Pons (tissue), 1 donor: Measurements from ENCODE around the gene MYL10.

Source experiments
- DNase-seq: peaks from one replicate; pipeline ENCODE4 v3.0.0-alpha.2; 2016; ENCODE audit warnings: low spot score

Gene MYL10

GRCh38 chr7:101629171-101629570 is at the start of gene MYL10:
Gene MYL10 (minus strand): TSS chr7:101629296. CDS start chr7:101629118, 178 bp downstream.
- no peak for DNase-seq

GRCh38 chr7:101678658-101679057 is 49.6 kb upstream of the MYL10 start:
- DNase-seq: no peak

GRCh38 chr7:101677797-101678479 is 48.8 kb upstream of the MYL10 start:
- DNase-seq: no peak

DNA sequence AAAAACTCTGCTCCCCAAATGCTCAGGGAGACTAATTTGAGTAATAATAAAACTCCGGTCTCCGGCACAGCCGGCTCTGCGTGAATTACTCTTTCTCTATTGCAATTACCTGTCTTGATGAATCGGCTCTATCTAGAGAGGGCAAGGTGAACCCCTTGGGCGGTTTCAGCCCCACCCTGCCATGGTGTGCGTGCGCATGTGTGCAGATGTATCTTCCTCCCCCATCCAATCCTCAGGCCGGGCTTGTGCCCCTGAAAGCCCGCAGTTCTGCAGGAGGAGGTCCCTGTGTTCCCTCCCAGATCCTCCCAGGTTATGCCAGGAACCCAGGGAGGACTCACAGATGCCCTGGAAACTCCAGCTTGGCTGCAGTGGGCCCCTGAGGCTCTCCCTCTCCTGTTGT is 48.3 kb upstream of the MYL10 start:
- DNase-seq: no peak

GRCh38 chr7:101676956-101677355 is 47.9 kb upstream of the MYL10 start:
- no peak for DNase-seq

- no peak for DNase-seq
These were observed 47.0 kb upstream of the MYL10 start for GRCh38 chr7:101676062-101676598.

- no peak for DNase-seq
These were observed 45.3 kb upstream of the MYL10 start for GRCh38 chr7:101674439-101674838.

DNA sequence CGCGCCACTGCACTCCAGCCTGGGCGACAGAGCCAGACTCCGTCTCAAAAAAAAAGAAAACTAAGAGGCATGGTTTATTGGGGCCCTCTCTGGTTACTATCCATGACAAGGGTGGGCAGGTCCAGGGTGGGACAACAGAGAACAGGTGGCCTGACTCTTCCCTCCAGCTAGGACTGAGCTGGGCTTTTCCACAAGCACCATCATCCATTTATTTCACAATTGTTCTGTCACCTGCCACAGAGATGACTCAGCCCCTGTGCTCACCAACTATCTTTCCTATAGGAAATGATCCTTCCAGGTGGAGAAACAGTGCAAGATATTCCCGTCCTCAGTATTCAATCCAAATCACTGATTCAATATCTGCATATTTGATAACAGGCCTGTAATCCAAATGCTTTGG is 44.9 kb upstream of the MYL10 start:
- DNase-seq: no peak

GRCh38 chr7:101673315-101673714 is 44.2 kb upstream of the MYL10 start:
- DNase-seq: no peak

- DNase-seq: no peak
These were observed 42.6 kb upstream of the MYL10 start for GRCh38 chr7:101671371-101672356.

DNA sequence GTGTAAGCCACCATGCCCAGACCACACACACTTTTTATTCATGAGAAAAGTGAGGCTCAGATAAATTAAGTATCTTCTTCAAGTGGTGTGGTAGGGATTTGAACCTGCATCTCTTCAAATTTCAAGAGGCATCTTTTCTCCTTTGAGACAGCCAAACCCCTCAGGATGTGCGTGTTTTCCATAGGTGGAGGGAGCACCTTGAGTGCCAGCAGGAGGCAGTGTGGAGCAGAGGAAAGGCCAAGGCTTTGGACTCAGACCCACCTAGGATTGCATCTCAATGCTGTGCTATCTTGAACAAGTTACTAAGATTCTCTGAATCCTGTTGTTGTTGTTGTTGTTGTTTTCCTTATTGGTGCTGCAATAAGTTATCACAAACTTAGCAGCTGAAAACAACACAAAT is 40.2 kb upstream of the MYL10 start:
- no peak for DNase-seq

DNA sequence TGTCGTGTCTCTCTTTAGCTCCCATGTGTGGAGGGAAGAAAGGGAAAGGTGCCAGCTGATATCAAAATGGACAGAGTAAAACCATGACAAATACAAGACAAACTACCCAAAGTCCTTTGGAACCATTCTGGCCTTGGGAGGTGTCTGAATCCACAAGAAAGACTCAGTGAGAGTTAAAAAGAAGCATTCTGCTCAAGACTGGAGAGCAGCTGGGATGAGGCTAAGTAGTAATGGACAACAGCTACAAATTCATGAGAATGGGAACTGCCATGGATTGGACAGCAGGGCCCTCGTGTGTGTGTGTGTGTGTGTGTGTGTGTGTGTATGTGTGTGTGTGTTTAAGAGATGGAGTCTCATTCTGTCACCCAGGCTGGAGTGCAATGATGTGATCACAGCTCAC is 39.6 kb upstream of the MYL10 start:
- DNase-seq: no peak

- DNase-seq: no peak
These were observed 38.8 kb upstream of the MYL10 start for GRCh38 chr7:101667920-101668319.

DNA sequence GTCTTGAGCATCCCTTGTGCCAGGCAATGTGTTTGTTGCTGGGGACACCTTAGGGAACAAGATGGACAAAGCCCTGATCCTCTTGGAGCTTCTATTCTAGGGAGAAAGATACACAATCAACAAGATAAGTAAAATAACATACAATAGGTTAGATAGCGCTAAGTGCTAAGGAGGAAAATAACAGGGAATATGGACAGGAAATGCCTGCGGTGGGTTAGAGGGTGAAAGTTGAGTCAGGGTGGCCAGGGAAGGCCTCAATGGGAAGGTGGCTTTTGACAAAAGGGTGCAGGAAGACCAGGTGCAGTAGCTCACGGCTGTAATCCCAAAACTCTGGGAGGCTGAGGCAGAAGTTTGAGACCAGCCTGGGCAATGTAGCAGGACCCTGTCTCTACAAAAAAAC is 38.3 kb upstream of the MYL10 start:
- DNase-seq: no peak

- no peak for DNase-seq
These were observed 37.6 kb upstream of the MYL10 start for GRCh38 chr7:101666741-101667140.

DNA sequence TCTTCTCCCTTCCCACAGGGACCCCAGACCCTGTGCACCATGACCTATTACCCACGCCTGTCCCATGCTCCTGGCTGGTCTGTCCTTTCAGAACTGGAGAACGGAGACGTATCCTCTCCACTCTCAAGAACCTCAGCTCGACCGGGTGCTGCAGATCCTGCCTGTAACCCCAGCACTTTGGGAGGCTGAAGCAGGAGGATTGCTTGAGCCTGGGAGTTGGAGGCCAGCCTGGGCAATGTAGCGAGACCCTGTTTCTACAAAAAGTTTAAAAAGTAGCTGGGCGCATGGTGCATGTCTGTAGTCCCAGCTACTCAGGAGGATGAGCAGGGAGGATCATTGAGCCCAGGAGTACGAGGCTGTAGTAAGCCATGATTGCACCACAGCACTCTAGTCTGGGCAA is 37.2 kb upstream of the MYL10 start:
- DNase-seq: no peak

DNA sequence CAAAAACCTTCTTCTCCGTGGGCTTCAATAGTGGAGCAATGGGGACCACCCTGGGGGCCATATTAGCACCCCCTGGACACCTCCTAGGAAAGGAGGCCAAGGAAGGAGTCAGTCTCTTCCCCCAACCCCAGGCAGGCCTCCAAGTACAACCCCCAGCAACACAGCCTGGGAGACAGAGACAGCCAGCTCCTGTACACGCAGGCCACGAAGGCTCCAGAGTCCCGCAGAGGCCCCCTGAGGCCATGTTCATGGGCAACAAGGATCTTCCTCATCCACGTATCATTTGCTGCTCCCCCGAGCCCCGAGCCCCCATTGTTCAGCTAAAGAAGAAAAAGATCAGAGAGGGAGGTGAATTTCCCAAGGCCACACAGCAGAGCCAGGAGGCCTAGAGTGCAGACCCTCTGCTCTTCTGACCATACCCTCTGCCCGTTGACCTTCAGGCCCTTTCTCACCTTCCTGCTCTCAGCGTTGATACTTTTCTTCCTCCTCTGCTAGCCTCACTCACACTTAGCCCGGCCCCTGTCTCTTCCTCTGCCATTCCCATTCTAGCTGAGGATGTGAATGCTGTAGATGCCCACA is 35.9 kb upstream of the MYL10 start:
- no peak for DNase-seq

DNA sequence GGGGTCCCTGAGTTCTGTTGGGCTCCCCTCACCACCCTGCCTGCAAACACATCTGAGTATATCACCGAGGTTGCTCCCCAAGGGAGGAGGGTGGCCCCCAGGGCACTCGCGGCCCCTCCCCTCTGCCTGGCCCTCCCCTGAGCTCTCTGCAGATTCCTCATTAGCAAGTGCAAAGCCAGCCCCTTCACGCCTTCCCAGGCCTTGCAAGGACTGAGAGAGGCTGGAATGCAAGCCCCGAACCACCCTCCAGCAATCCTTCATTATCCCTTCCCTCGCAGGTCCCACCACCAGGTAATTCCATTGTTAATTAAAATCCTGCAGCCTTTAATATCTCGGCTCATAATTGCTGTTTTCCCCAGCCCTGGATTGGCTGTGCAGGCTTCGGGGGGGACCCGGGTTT is 35.3 kb upstream of the MYL10 start:
- DNase-seq: no peak

GRCh38 chr7:101663747-101664146 is 34.7 kb upstream of the MYL10 start:
- no peak for DNase-seq

- no peak for DNase-seq
These were observed 33.4 kb upstream of the MYL10 start for GRCh38 chr7:101662447-101662998.

DNA sequence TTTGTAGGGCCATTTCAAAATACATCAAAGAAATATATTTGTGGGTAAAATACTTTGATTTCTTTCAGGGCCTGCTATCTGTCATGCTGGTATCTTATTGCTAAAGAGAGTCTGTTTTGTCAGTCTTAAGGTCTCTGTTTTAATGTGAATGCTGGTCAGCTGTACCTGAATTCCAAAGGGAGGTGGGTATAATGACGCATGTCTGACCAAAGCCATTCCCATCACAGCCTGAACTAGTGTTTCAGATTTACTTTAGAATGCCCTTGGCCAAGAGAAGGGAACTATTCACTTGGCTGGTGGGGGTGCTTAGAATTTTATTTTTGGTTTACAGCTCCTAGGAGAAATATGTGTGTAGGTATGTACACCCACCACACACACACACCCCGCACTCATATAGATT is 30.6 kb upstream of the MYL10 start:
- DNase-seq: no peak

- no peak for DNase-seq
These were observed 28.1 kb upstream of the MYL10 start for GRCh38 chr7:101657171-101657570.
